Mesendoderm (in vitro differentiated cells): ENCODE measurements around the gene LRRC28.

Source experiments
- DNase-seq: peaks from one replicate; pipeline ENCODE4 v3.0.0; 2013
- H2AK5ac ChIP-seq: 2 replicates; pipeline ENCODE4 v1.6.1; 2013; ENCODE audit warnings: low read length, inconsistent platforms
- H2BK120ac ChIP-seq: 2 replicates; pipeline ENCODE4 v1.6.1; 2013; ENCODE audit warnings: low read depth, mild to moderate bottlenecking, low read length, moderate library complexity, mixed read lengths
- H2BK15ac ChIP-seq: replicated peaks from 2 replicates; pipeline ENCODE4 v1.6.1; 2013; ENCODE audit warnings: low read depth, mild to moderate bottlenecking, moderate library complexity
- H2BK5ac ChIP-seq: 2 replicates; pipeline ENCODE4 v1.6.1; 2013; ENCODE audit warnings: low read length, inconsistent platforms
- H3K18ac ChIP-seq: 2 replicates; pipeline ENCODE4 v1.6.1; 2013; ENCODE audit warnings: mild to moderate bottlenecking, low read length, mixed read lengths
- H3K23ac ChIP-seq: one replicate; pipeline ENCODE4 v1.6.1; 2013; ENCODE audit warnings: low read length
- H3K27ac ChIP-seq: 2 replicates; pipeline ENCODE4 v1.5.1; 2013; ENCODE audit warnings: low read depth, mild to moderate bottlenecking, inconsistent platforms, low read length, moderate library complexity
- H3K27me3 ChIP-seq: 2 replicates; pipeline ENCODE4 v1.6.1; 2013; ENCODE audit warnings: low read length, control low read depth, mild to moderate bottlenecking, inconsistent platforms; ENCODE audit not compliant: insufficient read depth, poor library complexity
- H3K36me3 ChIP-seq: 2 replicates; pipeline ENCODE4 v1.6.1; 2013; ENCODE audit warnings: low read length, inconsistent platforms; ENCODE audit not compliant: control insufficient read depth, insufficient read depth
- H3K4ac ChIP-seq: one replicate; pipeline ENCODE4 v1.6.1; 2013; ENCODE audit warnings: low read depth, mild to moderate bottlenecking, low read length, moderate library complexity
- H3K4me1 ChIP-seq: 2 replicates; pipeline ENCODE4 v1.6.1; 2013; ENCODE audit warnings: low read depth, low read length, inconsistent platforms; ENCODE audit not compliant: control insufficient read depth
- H3K4me2 ChIP-seq: 2 replicates; pipeline ENCODE4 v1.6.1; 2013; ENCODE audit warnings: low read length
- H3K4me3 ChIP-seq: 2 replicates; pipeline ENCODE4 v1.5.1; 2013; ENCODE audit warnings: mild to moderate bottlenecking, low read length
- H3K56ac ChIP-seq: one replicate; pipeline ENCODE4 v1.6.1; 2013; ENCODE audit warnings: low read length
- H3K79me1 ChIP-seq: 2 replicates; pipeline ENCODE4 v1.6.1; 2013; ENCODE audit warnings: low read length, inconsistent platforms
- H3K79me2 ChIP-seq: 2 replicates; pipeline ENCODE4 v1.6.1; 2013; ENCODE audit warnings: mild to moderate bottlenecking, low read length; ENCODE audit not compliant: control insufficient read depth, insufficient read depth
- H3K9ac ChIP-seq: 2 replicates; pipeline ENCODE4 v1.6.1; 2013; ENCODE audit warnings: low read length, inconsistent platforms
- H4K5ac ChIP-seq: one replicate; pipeline ENCODE4 v1.6.1; 2013; ENCODE audit warnings: low read length
- H4K8ac ChIP-seq: one replicate; pipeline ENCODE4 v1.6.1; 2013; ENCODE audit warnings: low read depth, mild to moderate bottlenecking, control low read depth, low read length, moderate library complexity
- WGBS: extraction: QIAGEN DNeasy Blood & Tissue Kit; methylation state at CpG from one replicate; pipeline ENCODE4 v1.1.7; 2013; ENCODE audit warnings: low lambda C conversion rate, missing lambda C conversion rate; ENCODE audit not compliant: insufficient coverage; ENCODE audit errors: extremely low coverage; 5-methylcytosine and 5-hydroxymethylcytosine counted together

Gene LRRC28

DNA sequence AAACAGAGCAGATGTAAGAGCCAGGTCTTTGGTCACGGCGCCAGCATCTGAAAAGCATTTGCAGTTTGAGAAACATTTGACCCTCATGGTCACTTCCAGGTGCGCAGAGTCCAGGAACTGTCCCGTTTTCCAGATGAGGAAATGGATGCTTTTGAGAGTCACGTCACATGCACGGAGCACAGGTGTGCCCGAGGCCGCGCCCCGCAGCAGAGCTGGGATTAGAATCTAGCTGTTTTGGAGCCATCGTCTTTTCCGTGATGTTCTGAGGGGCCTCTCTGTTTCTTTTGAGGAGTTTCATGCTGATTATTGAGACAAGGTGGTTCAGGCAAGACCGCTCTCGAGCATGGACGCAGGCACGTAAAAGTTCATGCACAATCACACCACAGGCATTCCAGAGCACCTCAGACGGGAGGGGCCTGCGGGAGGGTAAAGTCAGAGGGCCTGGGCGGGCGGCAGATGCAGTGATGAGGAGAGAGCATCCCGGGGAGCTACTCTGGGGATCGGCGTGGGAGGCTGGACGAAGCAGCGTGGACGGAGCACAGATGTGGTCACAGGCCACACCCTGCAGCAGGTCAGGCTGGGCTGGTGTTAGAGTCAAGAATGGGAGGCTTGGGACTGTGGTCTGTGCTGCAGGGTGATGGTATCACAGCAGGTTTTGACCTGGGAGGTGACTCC, 175.3 kb downstream of the LRRC28 start:
- no peak overlapping the region for H3K27ac ChIP-seq
- no peak overlapping the region for H3K4ac ChIP-seq
- no peak overlapping the region for H3K4me2 ChIP-seq
- no peak overlapping the region for H3K4me3 ChIP-seq
- H4K5ac ChIP-seq = no peak overlapping the region
- no peak overlapping the region for H4K8ac ChIP-seq
- no peak overlapping the region for H3K18ac ChIP-seq
- H3K56ac ChIP-seq = no peak overlapping the region
- no peak overlapping the region for H2BK120ac ChIP-seq
- DNase-seq = no peak
- no peaks in the 10 kb centered on the region for H3K4me1 ChIP-seq
- no CpG with 5 or more reads among the region's 26 CpGs for WGBS
- no peak overlapping the region for H2AK5ac ChIP-seq
- H3K36me3 ChIP-seq = no peaks in the 10 kb centered on the region
- no peaks in the 10 kb centered on the region for H3K79me1 ChIP-seq
- no peak overlapping the region for H2BK15ac ChIP-seq
- no peak overlapping the region for H2BK5ac ChIP-seq
- no peak overlapping the region for H3K23ac ChIP-seq
- H3K79me2 ChIP-seq = no peaks in the 10 kb centered on the region
- H3K9ac ChIP-seq = no peak overlapping the region
- H3K27me3 ChIP-seq = no peaks in the 10 kb centered on the region

DNA sequence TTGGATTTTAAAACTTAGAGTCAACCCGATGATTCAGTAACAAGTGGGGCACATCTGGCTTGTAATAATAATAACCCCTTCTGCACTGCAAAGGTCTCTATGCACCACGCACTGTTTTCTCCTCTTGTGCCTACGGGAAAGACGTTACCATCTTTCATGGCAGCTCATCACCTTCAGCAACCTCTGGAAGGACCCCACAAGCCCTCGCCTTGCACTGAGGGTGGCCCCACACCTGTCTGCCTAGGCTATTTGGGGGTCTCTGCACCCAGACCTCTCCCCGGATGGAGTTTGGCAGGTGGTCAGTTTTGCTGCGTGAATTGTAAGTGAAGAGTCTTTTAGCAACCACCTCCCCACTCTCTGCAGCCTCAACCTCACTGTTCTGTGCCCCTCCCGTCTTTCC, 175.9 kb downstream of the LRRC28 start:
- no peak overlapping the region for H3K4me3 ChIP-seq
- no peak overlapping the region for H3K9ac ChIP-seq
- H3K27me3 ChIP-seq = no peaks in the 10 kb centered on the region
- no peak overlapping the region for H2BK5ac ChIP-seq
- no peak overlapping the region for H3K56ac ChIP-seq
- H3K36me3 ChIP-seq = no peaks in the 10 kb centered on the region
- H3K4me2 ChIP-seq = no peak overlapping the region
- no peak overlapping the region for H4K8ac ChIP-seq
- no peaks in the 10 kb centered on the region for H3K79me1 ChIP-seq
- H3K4ac ChIP-seq = no peak overlapping the region
- H2BK120ac ChIP-seq = no peak overlapping the region
- no peak overlapping the region for H3K27ac ChIP-seq
- H3K79me2 ChIP-seq = no peaks in the 10 kb centered on the region
- no peak overlapping the region for H2AK5ac ChIP-seq
- no peak for DNase-seq
- no peak overlapping the region for H4K5ac ChIP-seq
- H3K4me1 ChIP-seq = no peaks in the 10 kb centered on the region
- H3K23ac ChIP-seq = no peak overlapping the region
- H2BK15ac ChIP-seq = no peak overlapping the region
- WGBS = no CpG with 5 or more reads among the region's 8 CpGs
- H3K18ac ChIP-seq = no peak overlapping the region

DNA sequence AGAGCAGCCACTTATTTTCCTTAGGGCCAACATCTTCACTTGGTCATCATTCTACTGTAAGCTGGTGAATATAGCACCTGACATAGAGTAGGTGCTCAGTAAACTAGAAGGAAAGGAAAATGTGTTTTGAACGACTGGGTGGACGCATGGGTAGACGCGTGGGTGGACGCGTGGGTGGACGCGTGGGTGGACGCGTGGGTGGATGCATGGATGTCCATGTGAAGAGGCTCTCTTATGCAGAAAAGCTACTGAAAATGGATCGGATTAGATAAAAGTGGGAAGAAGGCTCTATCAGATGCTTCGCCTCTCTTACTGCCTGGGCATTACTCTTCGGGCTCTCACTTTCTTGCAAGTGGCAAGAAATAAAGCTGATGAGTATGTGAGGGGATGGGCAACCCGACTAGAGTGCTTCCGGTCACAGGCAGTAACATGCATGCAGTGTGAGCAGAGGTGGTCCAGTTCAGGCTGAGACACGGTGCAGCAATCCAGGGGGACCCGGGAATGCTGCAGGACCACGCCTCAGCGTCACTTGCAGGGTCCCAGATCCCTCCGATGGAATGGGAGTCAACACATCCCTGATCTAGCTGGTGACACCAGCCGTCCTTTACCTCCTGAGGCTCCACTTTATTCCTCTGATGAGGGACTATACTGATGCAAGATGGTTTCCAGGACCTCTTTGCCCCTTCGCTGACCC, 176.5 kb downstream of the LRRC28 start:
- no peak overlapping the region for H3K56ac ChIP-seq
- H3K36me3 ChIP-seq = no peaks in the 10 kb centered on the region
- H4K8ac ChIP-seq = no peak overlapping the region
- H2AK5ac ChIP-seq = no peak overlapping the region
- no peak overlapping the region for H3K23ac ChIP-seq
- H3K4ac ChIP-seq = no peak overlapping the region
- H3K4me3 ChIP-seq = no peak overlapping the region
- no peaks in the 10 kb centered on the region for H3K79me1 ChIP-seq
- no peak overlapping the region for H3K4me2 ChIP-seq
- no CpG with 5 or more reads among the region's 22 CpGs for WGBS
- no peak overlapping the region for H4K5ac ChIP-seq
- H3K9ac ChIP-seq = no peak overlapping the region
- H2BK5ac ChIP-seq = no peak overlapping the region
- H3K79me2 ChIP-seq = no peaks in the 10 kb centered on the region
- no peak for DNase-seq
- H3K18ac ChIP-seq = no peak overlapping the region
- H2BK15ac ChIP-seq = no peak overlapping the region
- H3K27me3 ChIP-seq = no peaks in the 10 kb centered on the region
- no peak overlapping the region for H3K27ac ChIP-seq
- H3K4me1 ChIP-seq = no peaks in the 10 kb centered on the region
- H2BK120ac ChIP-seq = no peak overlapping the region

GRCh38 chr15:99429681-99430081, 178.4 kb downstream of the LRRC28 start:
- Histone ChIP-seq H2BK120ac (no peak overlapping the region), H3K23ac (no peak overlapping the region), H4K5ac (no peak overlapping the region), H3K79me1 (no peaks in the 10 kb centered on the region), H3K4me2 (no peak overlapping the region), H3K56ac (no peak overlapping the region), H3K36me3 (no peaks in the 10 kb centered on the region), H3K27me3 (no peaks in the 10 kb centered on the region), H2AK5ac (no peak overlapping the region), H3K27ac (no peak overlapping the region), H3K4ac (no peak overlapping the region), H3K79me2 (no peaks in the 10 kb centered on the region), H2BK5ac (no peak overlapping the region), H3K4me1 (no peaks in the 10 kb centered on the region), H2BK15ac (no peak overlapping the region), H3K9ac (no peak overlapping the region), H3K4me3 (no peak overlapping the region), H3K18ac (no peak overlapping the region), H4K8ac (no peak overlapping the region)
- no CpG with 5 or more reads among the region's 5 CpGs for WGBS
- no peak for DNase-seq

DNA sequence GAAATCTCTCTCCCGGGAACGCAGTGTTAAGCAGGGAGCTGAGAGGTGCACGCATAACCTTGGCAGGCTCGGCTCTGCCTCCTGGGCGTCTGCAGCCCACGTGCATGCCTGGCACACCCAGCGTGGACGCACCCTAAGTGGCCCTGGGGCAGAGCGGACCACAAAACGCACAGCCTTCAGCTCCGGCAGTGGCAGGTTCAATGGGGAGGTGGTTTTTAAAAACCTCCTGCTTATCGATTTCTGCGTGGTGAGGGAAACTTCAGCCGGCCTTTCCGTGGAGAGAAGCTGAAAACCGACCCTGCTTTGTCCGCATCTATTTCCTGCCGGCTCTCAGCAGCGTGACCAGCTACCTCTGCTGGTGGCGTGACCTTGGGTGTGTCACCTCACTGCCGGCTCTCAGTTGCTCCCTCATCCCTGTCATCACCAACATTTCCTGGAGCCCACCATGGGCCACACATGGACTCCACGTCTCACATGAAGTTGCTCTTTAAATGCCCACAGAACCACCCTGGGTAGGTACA, 179.7 kb downstream of the LRRC28 start:
- Histone ChIP-seq H3K27me3 (no peaks in the 10 kb centered on the region), H3K18ac (no peak overlapping the region), H3K27ac (no peak overlapping the region), H4K8ac (no peak overlapping the region), H2BK15ac (no peak overlapping the region), H3K4ac (no peak overlapping the region), H3K4me3 (no peak overlapping the region), H3K36me3 (no peaks in the 10 kb centered on the region), H4K5ac (no peak overlapping the region), H3K9ac (no peak overlapping the region), H3K79me2 (no peaks in the 10 kb centered on the region), H3K4me2 (no peak overlapping the region), H2BK5ac (no peak overlapping the region), H3K4me1 (no peaks in the 10 kb centered on the region), H2AK5ac (no peak overlapping the region), H3K56ac (no peak overlapping the region), H2BK120ac (no peak overlapping the region), H3K23ac (no peak overlapping the region), H3K79me1 (no peaks in the 10 kb centered on the region)
- DNase-seq = no peak
- no CpG with 5 or more reads among the region's 22 CpGs for WGBS
